ENCODE results near the gene ZNF107. TPM values are rescaled to one million over a fixed set of nuclear protein-coding genes. Genes with fewer than 3 reads are reported as not detected.

Gene ZNF107
- polyA plus RNA-seq, 3 donors: 0.44 to 0.89 (median 0.65) TPM

DNA sequence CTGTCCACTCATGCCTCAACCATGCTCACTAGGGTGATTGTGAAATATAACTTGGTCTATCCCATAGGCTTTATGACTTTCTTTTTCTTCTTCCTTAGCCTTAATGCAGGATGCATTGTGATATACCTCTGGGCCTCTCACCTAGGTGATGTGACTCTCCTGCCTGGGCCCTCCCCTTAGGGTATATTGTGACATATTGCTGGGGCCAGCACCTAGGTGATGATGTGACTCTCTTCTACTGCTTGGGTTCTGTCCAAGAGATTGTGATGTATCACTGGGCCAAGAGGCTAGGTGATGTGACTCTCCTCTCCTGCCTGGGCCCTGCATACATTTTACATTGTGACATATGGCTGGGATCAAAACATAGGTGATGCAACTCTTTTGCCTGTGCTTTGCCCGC is 14.7 kb upstream of the ZNF107 start:
- H3K79me2 ChIP-seq (ENCODE audit: insufficient read depth, low read length): no peaks in the 10 kb centered on the region
- no peak overlapping the region for H3K4me3 ChIP-seq (replicated peaks in 1 of 3; ENCODE audit: low read depth in 2 of 3, low read length in 3 of 3)
- Mint-ChIP-seq H3K27me3 (ENCODE audit: low read depth in 3 of 3) (peaks cover 0 to 1% (median 0%) of the 10 kb centered on the region in 3 donors), H3K4me3 (no peak overlapping the region), H3K27ac (no peak overlapping the region), H3K4me1 (no peaks in the 10 kb centered on the region), H3K36me3 (no peaks in the 10 kb centered on the region), H3K9me3 (peaks cover 22 to 54% (median 49%) of the 10 kb centered on the region in 7 donors)
- no peak overlapping the region for H3K9ac ChIP-seq (ENCODE audit: insufficient read depth, low read length, poor library complexity, severe bottlenecking)
- no peaks in the 10 kb centered on the region for H3K27me3 ChIP-seq (ENCODE audit: control insufficient read depth in 2 of 2, insufficient read depth in 2 of 2, low read length in 2 of 2)
- no peak overlapping the region for H2AFZ ChIP-seq (ENCODE audit: insufficient read depth, low read depth, low read length, poor library complexity, severe bottlenecking)
- TF ChIP-seq, protein P1, sequence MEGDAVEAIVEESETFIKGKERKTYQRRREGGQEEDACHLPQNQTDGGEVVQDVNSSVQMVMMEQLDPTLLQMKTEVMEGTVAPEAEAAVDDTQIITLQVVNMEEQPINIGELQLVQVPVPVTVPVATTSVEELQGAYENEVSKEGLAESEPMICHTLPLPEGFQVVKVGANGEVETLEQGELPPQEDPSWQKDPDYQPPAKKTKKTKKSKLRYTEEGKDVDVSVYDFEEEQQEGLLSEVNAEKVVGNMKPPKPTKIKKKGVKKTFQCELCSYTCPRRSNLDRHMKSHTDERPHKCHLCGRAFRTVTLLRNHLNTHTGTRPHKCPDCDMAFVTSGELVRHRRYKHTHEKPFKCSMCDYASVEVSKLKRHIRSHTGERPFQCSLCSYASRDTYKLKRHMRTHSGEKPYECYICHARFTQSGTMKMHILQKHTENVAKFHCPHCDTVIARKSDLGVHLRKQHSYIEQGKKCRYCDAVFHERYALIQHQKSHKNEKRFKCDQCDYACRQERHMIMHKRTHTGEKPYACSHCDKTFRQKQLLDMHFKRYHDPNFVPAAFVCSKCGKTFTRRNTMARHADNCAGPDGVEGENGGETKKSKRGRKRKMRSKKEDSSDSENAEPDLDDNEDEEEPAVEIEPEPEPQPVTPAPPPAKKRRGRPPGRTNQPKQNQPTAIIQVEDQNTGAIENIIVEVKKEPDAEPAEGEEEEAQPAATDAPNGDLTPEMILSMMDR (IDR thresholded peaks at IDR 0.05): no peak
- no peaks in the 10 kb centered on the region for H4K20me1 ChIP-seq (ENCODE audit: insufficient read depth, low read length)
- H3K4me1 ChIP-seq (ENCODE audit: control insufficient read depth in 1 of 2, insufficient read depth in 2 of 2, low read length in 2 of 2): no peaks in the 10 kb centered on the region
- no peak overlapping the region for H3K27ac ChIP-seq (ENCODE audit: low read depth in 1 of 2, low read length in 2 of 2)
- peaks cover 41 to 46% of the 10 kb centered on the region in 2 donors for H3K9me3 ChIP-seq (replicated peaks in 1 of 2; ENCODE audit: control insufficient read depth in 1 of 2, insufficient read depth in 1 of 2, low read length in 2 of 2)
- DNase-seq: no peak
- 93% methylated on average over 1 of the region's 1 CpG for WGBS (ENCODE audit: insufficient coverage)
- no peak overlapping the region for H3K4me2 ChIP-seq (replicated peaks; ENCODE audit: extremely low read depth, low read length, poor library complexity, severe bottlenecking)
- no peaks in the 10 kb centered on the region for H3K36me3 ChIP-seq (replicated peaks in 1 of 2; ENCODE audit: control insufficient read depth in 1 of 2, insufficient read depth in 2 of 2, low read length in 2 of 2)
- intact Hi-C loops (cut with micrococcal nuclease): no loop called here

DNA sequence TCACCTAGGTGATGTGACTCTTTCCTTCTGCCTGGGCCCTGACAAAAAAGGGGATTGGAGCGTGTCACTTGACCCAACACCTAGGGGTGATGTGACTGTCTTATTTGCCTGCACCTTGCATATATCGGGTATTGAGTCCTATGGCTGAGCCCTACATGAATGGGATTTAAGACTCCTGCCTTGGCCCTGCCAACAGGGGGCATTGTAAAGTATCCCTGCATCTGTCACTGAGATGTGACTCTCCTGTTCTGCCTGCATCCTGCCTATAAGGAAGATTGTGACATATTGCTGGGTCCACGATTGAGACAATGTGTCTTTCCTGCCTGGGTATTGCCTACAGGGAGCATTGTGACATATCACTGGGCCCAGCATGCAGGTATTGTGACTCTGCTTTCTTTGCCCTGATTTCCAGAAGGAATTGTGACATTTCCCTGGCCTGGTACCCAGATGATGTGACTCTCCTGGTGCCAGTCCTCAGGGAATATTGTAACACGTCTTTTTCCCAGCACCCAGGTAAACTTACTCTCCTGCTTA is 14.2 kb upstream of the ZNF107 start:
- Mint-ChIP-seq H3K9me3 (peaks cover 22 to 55% (median 49%) of the 10 kb centered on the region in 7 donors), H3K27me3 (ENCODE audit: low read depth in 3 of 3) (peaks cover 0 to 1% (median 0%) of the 10 kb centered on the region in 3 donors), H3K36me3 (no peaks in the 10 kb centered on the region), H3K27ac (no peak overlapping the region), H3K4me1 (no peaks in the 10 kb centered on the region), H3K4me3 (no peak overlapping the region)
- intact Hi-C loops (cut with micrococcal nuclease): no loop called here
- TF ChIP-seq, protein P1 (IDR thresholded peaks at IDR 0.05): no peak
- no peak overlapping the region for H3K4me3 ChIP-seq (replicated peaks in 1 of 3; ENCODE audit: low read depth in 2 of 3, low read length in 3 of 3)
- DNase-seq: no peak
- H3K9me3 ChIP-seq (replicated peaks in 1 of 2; ENCODE audit: control insufficient read depth in 1 of 2, insufficient read depth in 1 of 2, low read length in 2 of 2): peaks cover 41 to 46% of the 10 kb centered on the region in 2 donors
- H3K36me3 ChIP-seq (replicated peaks in 1 of 2; ENCODE audit: control insufficient read depth in 1 of 2, insufficient read depth in 2 of 2, low read length in 2 of 2): no peaks in the 10 kb centered on the region
- 82% methylated on average over 3 of the region's 4 CpGs for WGBS (ENCODE audit: insufficient coverage)
- no peak overlapping the region for H3K9ac ChIP-seq (ENCODE audit: insufficient read depth, low read length, poor library complexity, severe bottlenecking)
- no peaks in the 10 kb centered on the region for H3K79me2 ChIP-seq (ENCODE audit: insufficient read depth, low read length)
- no peak overlapping the region for H3K4me2 ChIP-seq (replicated peaks; ENCODE audit: extremely low read depth, low read length, poor library complexity, severe bottlenecking)
- no peak overlapping the region for H2AFZ ChIP-seq (ENCODE audit: insufficient read depth, low read depth, low read length, poor library complexity, severe bottlenecking)
- no peak overlapping the region for H3K27ac ChIP-seq (ENCODE audit: low read depth in 1 of 2, low read length in 2 of 2)
- no peaks in the 10 kb centered on the region for H3K27me3 ChIP-seq (ENCODE audit: control insufficient read depth in 2 of 2, insufficient read depth in 2 of 2, low read length in 2 of 2)
- H3K4me1 ChIP-seq (ENCODE audit: control insufficient read depth in 1 of 2, insufficient read depth in 2 of 2, low read length in 2 of 2): no peaks in the 10 kb centered on the region
- H4K20me1 ChIP-seq (ENCODE audit: insufficient read depth, low read length): no peaks in the 10 kb centered on the region
